NCI-H2107 treated with DMSO at 0.1 percent for 48 hours (cell line): ENCODE measurements around the gene AUP1.
"Not testable (repeated sequence)": the region's sequence is repeated elsewhere in the genome, so short reads cannot be mapped to it uniquely, and the experiment has no call there.

Source experiments
- DNase-seq: peaks from one replicate; lab custom pipeline; 2025; ENCODE audit not compliant: unreplicated experiment; lab: John Stamatoyannopoulos, UW

Gene AUP1, protein sequence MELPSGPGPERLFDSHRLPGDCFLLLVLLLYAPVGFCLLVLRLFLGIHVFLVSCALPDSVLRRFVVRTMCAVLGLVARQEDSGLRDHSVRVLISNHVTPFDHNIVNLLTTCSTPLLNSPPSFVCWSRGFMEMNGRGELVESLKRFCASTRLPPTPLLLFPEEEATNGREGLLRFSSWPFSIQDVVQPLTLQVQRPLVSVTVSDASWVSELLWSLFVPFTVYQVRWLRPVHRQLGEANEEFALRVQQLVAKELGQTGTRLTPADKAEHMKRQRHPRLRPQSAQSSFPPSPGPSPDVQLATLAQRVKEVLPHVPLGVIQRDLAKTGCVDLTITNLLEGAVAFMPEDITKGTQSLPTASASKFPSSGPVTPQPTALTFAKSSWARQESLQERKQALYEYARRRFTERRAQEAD

DNA sequence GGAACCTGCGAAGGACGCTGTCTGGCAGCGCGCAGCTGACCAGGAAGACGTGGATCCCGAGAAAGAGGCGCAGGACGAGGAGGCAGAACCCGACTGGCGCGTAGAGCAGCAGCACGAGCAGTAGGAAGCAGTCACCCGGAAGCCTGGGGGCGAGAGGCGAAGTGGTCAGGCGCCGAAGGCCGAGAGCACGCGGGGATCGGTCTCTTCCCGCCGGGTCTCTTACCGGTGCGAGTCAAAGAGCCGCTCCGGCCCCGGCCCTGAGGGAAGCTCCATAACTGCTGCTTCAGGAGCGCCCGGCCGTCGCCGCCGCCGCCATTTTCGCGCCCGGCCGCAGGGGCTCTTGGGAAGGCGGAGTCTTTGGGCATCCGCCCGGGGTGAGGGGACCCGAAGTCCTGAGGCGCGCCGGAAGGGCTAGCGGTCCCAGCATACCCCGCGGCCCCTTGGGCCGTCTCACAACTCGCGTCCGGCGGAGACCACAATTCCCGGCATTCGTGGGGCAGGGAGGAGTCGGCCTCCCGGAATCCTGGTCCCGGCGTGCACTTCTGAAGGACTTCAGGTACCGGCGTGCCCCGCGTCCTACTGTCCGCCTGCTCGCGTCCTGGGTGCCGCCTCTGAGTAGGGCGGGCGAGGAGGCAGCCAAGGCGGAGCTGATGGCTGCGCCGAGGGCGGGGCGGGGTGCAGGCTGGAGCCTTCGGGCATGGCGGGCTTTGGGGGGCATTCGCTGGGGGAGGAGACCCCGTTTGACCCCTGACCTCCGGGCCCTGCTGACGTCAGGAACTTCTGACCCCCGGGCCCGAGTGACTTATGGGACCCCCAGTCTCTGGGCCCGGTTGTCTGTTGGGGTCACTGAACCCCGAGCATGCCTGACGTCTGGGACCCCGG lies at the start of gene AUP1, which contains the start of gene HTRA2:
Gene AUP1, minus strand, starts transcription at position 350 of the 882 bp plus-strand sequence. Its CDS starts 77 bp downstream, at position 273.
Gene HTRA2, plus strand, starts transcription at position 577 of the 882 bp plus-strand sequence. Its CDS starts 74 bp downstream, at position 651.
- peak; percentile 86 for DNase-seq

DNA sequence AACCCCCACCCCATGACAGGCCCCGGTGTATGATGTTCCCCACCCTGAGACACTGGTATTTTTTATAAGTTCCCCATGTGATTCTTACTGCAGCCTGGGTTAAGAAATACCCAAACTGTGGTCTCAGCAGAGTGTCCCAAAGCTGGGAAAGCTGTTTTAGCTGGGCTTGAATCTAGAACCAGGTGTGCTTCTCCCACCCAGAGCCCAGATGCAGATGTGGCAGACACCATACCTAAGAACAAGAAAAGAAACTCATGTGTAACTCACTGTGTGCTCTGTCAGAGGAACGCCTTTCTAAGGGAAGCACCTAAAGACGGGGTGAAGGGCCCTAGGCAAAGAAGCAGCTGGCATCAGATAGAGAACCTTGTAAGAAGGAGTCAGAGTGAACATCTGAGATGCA lies 48.9 kb upstream of the AUP1 start:
- DNase-seq: no peak

DNA sequence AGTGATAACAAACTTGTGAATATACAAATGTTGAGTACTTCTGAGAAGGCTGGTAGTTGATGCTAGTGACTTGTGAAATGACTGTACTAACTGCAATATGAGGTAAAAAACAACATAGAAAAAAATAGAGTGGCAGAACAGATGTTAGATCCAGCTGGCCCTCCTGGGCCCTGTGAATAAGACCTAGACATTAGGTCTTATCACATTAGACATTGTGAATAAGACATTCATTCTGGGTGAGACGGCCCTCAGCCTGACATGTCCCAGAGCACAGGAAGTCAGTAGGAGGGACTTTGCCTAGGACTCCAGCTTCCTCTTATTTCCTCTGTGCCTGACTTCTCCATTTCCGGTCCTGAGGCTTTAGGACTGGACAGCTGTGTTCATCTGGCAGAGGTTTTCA lies 47.9 kb upstream of the AUP1 start:
- DNase-seq: no peak

DNA sequence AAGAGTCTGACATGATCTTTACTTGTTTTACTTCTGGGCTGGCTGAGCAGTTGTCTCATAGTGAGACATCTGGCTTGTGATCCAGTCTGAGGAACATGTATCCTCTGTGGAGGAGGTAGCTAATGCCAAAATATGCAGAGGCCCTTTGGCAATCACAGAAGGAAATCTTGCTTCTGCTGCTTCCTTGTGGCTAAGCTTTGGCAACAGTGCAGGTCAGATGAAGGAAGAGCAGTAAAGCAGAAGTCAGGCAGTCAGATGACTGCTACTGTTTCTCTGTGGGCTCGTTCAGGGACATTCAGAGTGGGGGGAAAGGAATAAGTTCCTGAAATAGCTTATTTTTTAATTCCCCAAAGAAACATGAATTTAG lies 47.3 kb upstream of the AUP1 start:
- DNase-seq: no peak

DNA sequence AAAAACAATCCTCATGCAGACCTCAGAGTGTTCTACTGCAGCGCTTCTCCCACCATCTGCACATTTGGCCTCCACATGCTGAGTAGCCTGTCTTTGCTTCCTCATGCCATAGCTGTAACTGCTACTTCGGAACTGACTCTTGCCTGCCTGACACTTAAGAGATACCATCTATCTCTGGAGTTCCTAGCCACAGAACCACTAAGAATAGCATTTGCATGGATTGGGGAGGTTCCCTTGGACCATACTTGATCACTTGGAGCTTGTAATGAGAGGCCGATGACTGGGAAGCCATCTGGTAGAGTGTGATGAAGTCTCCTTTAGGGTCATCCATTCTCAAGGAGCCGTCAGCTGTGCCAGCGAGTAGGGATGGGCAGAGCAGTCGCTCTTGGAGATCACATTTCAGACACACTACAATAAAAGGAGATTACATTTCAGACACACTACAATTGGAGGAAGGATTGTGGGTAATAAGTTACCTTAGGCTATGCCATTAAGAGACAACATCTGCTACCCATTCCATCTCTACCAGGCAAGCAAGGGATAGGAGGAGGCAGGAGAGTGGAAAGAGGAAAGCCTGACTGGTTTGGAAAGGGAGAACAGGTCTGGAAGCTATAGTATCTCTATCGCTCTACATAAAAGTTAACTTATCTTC lies 46.8 kb upstream of the AUP1 start:
- peak; percentile 53 for DNase-seq

DNA sequence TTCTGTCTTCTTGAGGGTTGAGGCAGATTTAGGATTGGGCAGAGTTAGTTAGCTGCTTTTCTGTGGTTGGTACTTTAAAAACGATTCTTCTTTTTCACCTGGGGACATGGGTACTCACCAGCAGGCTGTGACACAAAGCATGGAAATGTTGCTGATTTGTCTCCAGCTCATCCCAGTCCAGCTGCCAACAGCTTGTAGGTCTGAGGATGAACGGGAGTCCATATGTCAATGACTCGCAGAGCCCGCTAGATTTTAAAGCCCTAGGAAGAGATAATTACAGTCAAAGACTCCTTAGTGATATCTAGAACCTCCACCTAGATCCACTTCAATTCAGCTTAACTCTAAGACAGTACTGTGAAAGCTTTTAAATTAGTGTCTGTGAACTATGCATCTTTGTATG lies 45.8 kb upstream of the AUP1 start:
- no peak for DNase-seq

DNA sequence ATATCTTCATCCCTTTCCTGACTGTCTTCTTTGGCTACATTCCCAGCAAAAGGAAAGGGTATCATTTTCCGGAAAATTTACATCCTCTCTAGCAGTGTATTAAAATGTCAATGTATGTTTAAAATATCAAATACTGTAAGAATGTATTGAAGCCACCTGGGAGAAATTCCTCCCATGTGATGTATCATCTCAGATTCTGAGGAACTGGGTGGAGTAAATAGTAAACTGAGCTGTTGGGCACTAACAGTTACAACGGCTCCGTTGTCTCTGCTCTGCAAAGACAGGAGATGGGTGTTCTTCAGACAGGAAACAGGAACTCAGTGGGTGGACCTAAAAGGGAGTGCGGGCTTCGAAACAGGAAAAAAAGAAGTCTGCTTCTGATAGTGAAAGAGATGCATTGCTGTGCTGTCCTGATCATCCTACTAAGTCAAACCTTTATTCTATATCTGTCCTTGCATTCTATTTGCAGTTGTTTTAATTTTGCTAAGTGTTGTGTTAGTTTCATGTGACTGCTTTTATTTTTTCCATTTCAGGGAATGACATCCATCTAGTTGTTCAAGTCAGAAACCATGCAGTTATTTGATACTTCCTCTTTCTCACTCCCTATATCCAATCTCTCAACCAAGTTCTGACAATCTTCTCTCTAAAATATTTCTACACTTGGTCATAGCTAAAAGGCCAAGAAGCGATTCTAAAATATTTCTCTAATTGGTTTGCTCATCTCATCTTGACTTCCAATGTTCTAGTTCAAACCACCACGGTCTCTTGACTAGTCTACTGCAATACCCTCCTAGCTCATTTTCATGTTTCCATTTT lies 44.4 kb upstream of the AUP1 start:
- DNase-seq: no peak

DNA sequence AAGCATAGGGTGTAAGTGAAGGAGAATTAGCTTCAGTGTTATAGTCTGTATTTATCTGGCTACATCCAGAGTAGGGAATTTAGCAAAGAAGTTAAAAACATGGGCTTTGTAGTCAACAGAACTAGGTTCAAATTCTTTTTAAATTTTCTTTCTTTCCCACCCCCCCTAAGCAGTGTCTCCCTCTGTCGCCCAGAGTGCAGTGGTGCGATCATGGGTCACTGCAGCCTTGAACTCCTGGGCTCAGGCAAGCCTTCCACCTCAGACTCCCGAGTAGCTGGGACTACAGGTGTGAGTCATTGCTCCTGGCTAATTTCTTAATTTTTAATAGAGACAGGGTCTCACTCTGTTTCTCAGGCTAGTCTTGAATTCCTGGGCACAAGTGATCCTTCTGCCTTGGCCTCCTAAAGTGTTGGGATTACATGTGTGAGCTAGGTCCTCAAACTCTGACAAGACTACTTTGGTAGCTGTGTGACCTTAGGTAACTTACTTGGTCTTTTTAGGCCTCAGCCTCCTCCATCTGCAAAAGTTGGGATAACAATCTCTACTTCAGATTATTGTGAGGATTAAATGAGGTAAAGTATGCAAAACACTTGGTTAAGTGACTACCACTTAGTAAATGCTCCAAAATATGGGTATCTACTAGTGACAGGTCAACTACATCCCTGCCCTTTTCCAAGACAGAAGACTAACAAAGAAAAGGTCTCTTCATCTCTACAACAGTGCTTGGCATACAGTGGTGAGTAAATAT lies 42.8 kb upstream of the AUP1 start:
- no peak for DNase-seq

DNA sequence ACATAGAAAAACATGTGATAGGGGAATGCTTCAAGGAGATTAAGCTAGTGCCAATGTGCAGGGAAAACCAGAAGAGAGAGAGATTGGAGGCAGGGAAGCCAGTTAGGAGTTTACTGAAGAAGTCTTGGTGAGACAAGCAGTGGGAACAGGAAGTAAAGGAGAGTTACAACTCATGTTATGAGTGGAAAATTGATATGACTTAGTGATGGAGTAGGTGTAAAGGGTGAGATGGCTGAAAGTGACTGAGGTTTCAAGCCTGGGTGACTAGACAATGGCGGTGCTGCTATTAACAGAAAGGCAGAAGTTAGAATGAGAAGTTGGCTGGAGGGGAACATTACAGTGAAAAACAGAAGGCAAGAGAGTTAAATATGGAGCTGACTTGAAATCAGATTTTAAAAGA lies 41.6 kb upstream of the AUP1 start:
- no peak for DNase-seq

DNA sequence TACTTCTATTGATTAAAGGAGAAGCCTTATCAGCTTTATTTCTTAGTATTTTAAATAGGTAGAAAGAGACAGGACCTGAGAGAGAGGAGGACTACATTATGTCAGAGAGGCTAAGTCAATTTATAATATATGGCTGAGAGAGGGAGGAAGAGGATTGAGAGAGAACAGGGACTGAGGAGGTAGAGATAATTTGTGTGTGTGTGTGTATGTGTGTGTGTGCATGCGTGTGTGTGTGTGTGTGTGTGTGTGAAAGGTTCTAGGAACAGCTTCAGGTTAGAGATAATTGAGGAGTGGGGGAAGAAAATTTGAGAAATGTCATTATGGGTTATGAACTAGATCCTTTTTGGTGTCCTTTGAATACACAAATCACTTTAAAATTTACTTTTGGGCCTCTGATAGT lies 40.2 kb upstream of the AUP1 start:
- no peak for DNase-seq

DNA sequence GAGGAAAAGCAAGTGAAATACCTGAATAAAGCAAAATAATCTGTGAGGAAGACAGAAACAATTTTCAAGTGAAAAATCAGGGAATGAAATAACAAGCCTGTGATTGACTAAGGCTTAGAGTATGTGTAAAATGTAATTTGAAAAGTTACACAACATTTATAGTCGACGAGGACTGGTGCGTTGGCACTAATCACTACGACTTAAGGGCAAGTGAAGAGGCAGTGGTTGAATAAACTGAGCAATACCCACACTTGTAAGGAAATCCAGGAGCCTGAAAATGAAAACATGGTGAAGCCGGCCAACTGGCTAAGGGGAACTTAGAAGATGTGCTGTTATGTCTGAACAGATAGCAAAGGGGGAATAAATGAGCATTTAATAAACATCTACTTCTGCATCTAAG lies 38.4 kb upstream of the AUP1 start:
- no peak for DNase-seq

DNA sequence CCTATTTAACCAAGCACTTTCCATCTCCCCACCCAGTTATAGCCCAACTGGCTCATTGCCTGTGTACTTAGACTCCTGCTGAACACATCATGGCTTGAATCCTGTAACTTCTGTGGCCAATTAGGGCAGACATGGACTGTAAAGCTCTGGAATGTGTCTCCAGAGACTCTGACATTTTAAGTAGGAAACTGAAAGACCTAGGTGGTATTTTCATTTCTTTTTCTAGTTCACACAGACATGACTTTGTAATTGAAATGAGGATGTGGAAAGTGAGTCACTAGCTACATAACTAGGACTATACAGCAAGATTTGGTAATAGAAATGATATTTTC lies 37.2 kb upstream of the AUP1 start:
- DNase-seq: no peak

DNA sequence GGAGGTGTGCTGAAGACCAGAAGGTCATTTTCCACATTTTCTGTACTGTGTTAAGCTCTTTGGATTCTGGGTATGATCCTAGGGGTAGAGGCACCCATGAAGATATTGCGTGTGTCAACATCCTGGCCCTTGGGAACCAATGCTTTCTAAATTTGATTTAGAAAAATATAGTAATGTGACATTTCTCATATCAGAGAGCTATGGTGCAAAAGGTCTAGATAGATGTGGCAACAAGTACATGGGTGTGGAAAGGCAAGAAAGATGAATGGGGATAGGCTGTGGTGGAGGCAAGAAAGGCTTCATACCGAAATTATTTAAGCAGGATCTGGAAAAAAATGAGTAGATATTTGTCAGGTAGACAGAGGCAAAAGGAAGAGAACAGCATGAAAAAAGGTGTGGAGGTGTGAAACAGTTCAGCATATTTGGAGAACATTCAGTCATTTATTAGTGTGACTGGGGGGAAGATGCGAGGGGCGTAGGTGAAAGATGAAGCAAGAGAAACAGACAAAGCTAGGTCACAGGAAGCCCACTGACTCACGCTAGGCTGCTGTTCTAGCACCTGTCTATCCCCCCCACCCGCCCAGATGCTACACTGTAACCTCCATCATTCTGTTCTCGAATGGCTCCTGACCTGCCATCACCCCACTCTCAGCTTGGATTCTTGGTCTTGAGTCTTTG lies 36.7 kb upstream of the AUP1 start:
- no peak for DNase-seq

DNA sequence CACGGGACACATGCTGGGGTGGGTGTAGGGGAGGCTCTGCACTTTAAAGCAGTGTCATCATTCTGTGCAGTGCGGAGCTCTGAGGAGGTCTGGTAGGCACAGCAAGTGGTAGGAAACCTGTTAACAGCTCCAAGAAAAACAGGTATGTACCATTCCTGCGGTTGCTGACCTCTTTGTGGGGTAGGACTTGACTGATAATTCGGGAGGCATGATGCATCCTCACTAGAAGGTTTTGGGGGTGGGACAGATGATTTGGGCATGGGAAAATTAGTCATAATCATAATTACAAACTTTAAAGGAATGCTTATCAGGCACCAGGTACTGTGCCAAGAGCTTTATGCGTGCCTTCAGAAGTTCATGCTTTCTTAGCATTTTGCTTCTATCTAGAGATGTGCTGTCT lies 34.7 kb upstream of the AUP1 start:
- no peak for DNase-seq

DNA sequence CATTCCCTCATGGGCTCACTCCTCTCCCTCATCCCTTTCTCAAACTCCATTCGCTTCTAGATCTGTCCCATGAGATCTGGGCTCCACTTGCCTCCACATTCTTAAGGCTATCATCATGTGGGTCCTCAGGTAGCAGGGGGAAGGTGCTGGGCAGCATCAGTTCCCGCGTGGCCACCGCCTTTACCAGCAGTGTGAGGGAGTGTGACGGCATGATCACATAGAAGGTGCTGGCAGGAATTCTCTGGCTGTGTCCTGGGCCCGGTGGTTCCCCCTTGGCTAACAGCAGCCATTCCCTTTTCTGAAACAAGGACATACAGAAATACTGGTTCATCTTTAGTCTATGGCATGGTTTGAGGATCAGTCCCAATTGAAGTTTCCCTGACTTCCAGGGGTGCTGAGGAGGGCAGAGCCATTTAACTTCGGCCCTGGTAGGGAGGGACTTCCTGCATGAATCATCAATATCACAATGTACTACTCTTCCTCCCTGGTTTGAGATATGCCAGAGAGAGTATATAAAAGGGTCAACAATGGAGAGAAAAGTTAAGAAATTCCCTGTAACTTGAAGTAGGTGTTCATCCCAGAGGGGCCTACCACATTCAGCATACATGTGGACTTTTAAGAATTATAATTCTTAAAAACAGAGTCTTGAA lies 32.7 kb upstream of the AUP1 start:
- no peak for DNase-seq

DNA sequence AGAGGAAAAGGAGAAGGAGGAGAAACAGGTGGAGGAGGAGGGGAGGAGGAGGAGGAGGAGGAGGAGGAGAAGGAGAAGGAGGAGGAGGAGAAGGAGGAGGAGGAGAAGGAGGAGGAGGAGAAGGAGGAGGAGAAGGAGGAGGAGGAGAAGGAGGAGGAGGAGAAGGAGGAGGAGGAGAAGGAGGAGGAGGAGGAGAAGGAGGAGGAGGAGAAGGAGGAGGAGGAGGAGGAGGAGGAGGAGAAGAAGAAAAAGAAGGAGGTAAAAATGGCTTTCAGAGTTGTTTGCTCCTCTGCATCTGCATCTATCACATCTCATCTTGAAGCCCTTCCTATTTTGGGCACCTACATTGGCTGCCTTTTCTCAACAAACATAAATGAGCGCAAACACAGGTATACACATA lies 31.5 kb upstream of the AUP1 start:
- not testable (repeated sequence) for DNase-seq

DNA sequence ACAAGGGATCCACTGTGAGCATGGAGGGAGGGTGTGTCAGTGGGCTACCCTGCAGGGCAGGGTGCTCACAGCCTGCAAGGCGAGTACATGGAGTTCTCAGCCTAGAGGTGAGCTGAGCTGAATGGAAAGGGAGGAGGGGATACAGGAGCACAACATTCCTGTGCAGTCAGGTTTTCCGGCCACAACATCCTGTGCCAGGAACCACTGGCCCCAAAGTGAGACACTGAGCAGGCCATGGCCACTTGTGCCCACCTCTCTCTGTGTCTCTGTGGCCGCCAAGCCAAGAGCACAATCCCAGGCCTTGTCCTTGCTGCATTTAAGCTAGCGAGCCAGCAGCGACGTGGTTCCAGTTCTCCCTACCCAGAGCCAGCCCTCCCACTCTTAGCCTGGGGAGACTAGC lies 31.1 kb upstream of the AUP1 start:
- no peak for DNase-seq

DNA sequence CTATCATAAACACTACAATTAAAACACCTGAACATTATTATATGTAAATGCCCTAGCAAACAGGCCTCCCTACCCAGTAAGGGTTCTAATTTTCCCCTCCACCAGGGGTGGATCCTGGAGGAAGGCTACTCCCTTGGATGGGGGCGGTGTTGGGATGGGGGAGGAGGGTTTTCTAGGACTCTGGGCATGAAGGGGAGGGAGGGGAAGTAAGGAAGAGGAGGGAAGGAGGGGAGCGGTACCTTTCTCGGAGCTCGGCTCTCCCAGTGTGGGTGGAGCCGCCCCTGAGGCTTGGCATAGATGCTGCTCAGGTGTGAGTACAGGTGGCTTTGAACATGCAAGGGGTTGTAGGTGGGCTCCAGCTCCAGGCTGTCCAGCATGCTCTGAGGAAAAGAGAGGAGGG lies 30.4 kb upstream of the AUP1 start:
- DNase-seq: no peak
